K562 treated with DMSO at 1 percent for 12 hours (cell line): Measurements from ENCODE around the gene SELENOI. TPM values are rescaled to one million over a fixed set of nuclear protein-coding genes. Genes with fewer than 3 reads are reported as not detected.

Source experiments
- total RNA-seq: library from RNA; unstranded; fragments of 300-600 nt; gene quantifications from 2 replicates; pipeline ENCODE4 v1.2.3, GENCODE V29; 2022; ENCODE audit not compliant: insufficient read depth

The SELENOI gene
- total RNA-seq: 2.4 and 8.8 TPM in 2 replicates

GRCh38 chr2:26345545-26346453 lies at the start of gene SELENOI:
Gene SELENOI (plus strand): TSS chr2:26346143. CDS start chr2:26346233, 90 bp downstream.

GRCh38 chr2:26346454-26347053 lies 611 bp downstream of the SELENOI start, which contains the start of gene ADGRF3:
Gene ADGRF3 (minus strand): TSS chr2:26346789. CDS start chr2:26346234, 555 bp downstream.

GRCh38 chr2:26401739-26402541 lies 56.0 kb downstream of the SELENOI start, which contains the start of gene DRC1:
Gene DRC1 (plus strand): TSS chr2:26401920. CDS start chr2:26401990, 70 bp downstream.

Other genes starting within 250 kb of the SELENOI start
- 7.4 and 8.2 TPM in 2 replicates for gene GAREM2, start 173.1 kb upstream of the SELENOI start, total RNA-seq
- gene HADHA, start 101.5 kb upstream of the SELENOI start, total RNA-seq: 181 and 249 TPM in 2 replicates
- 68.5 and 95.4 TPM in 2 replicates for gene HADHB, start 101.2 kb upstream of the SELENOI start, total RNA-seq
- 0.16 and 0.22 TPM in 2 replicates for gene ADGRF3, start 646 bp downstream of the SELENOI start, total RNA-seq
- not detected in 2 replicates for gene DRC1, start 55.8 kb downstream of the SELENOI start, total RNA-seq
- not detected in 2 replicates for gene OTOF, start 132.0 kb downstream of the SELENOI start, total RNA-seq